Stimulated activated effector memory CD8-positive, alpha-beta T cell treated with anti-CD3 and anti-CD28 coated beads, Interleukin-12 subunit alpha, Interleukin-12 subunit beta, amount 100 ng/mL, for 72 hours (primary cell): ENCODE results near the gene ARAP2.
"Not testable (repeated sequence)": the region's sequence is repeated elsewhere in the genome, so short reads cannot be mapped to it uniquely, and the experiment has no call there.

Experiments used
- ATAC-seq: fragments of 150-1000 bp; cut with Tn5 transposase; 2 replicates; pipeline ENCODE4 v1.10.0; 2021
- DNase-seq, 2 donors: peaks; one replicate each; pipeline ENCODE4 v3.0.0; 2021 to 2022; ENCODE audit warnings: low spot score in 2 of 2
- H3K27ac Mint-ChIP-seq: one replicate; pipeline ENCODE4 v1.8.0; 2022; ENCODE audit warnings: mild to moderate bottlenecking, mixed read lengths
- H3K36me3 Mint-ChIP-seq: one replicate; pipeline ENCODE4 v1.8.0; 2022; ENCODE audit warnings: mild to moderate bottlenecking, mixed read lengths
- H3K4me1 Mint-ChIP-seq: one replicate; pipeline ENCODE4 v1.8.0; 2022; ENCODE audit warnings: mixed read lengths
- H3K4me3 Mint-ChIP-seq: one replicate; pipeline ENCODE4 v1.8.0; 2022; ENCODE audit warnings: mild to moderate bottlenecking, mixed read lengths
- H3K9me3 Mint-ChIP-seq: one replicate; pipeline ENCODE4 v1.8.0; 2022; ENCODE audit warnings: mixed read lengths

Gene ARAP2

GRCh38 chr4:36187723-36188333 lies 56.5 kb downstream of the ARAP2 start:
- no peak for ATAC-seq

GRCh38 chr4:36183665-36184393 lies 60.5 kb downstream of the ARAP2 start:
- H3K27ac Mint-ChIP-seq, result no peak overlapping the region
- no peaks in the 10 kb centered on the region for H3K9me3 Mint-ChIP-seq
- H3K4me1 Mint-ChIP-seq, result peaks cover 26% of the 10 kb centered on the region
- ATAC-seq (no peak), DNase-seq (no peak)
- H3K36me3 Mint-ChIP-seq, result peaks cover 92% of the 10 kb centered on the region
- H3K4me3 Mint-ChIP-seq, result no peak overlapping the region

More at GRCh38 chr4:36187723-36188333, 56.5 kb downstream of the ARAP2 start:
- H3K4me1 Mint-ChIP-seq, result peaks cover 38% of the 10 kb centered on the region
- no peak overlapping the region for H3K4me3 Mint-ChIP-seq
- H3K27ac Mint-ChIP-seq, result no peak overlapping the region
- peaks cover 66% of the 10 kb centered on the region for H3K36me3 Mint-ChIP-seq
- H3K9me3 Mint-ChIP-seq, result no peaks in the 10 kb centered on the region
- no peak for DNase-seq

GRCh38 chr4:36183232-36183631 lies 61.1 kb downstream of the ARAP2 start:
- Mint-ChIP-seq H3K9me3 (no peaks in the 10 kb centered on the region), H3K4me1 (peaks cover 25% of the 10 kb centered on the region), H3K4me3 (no peak overlapping the region), H3K27ac (no peak overlapping the region), H3K36me3 (peaks cover 95% of the 10 kb centered on the region)
- ATAC-seq, result no peak
- no peak for DNase-seq

GRCh38 chr4:36182315-36182714 lies 62.0 kb downstream of the ARAP2 start:
- H3K9me3 Mint-ChIP-seq, H3K4me3 Mint-ChIP-seq, ATAC-seq, DNase-seq: not testable (repeated sequence)
- peaks cover 23% of the 10 kb centered on the region for H3K4me1 Mint-ChIP-seq
- peak overlapping the region; percentile 65 for H3K27ac Mint-ChIP-seq
- peaks cover 95% of the 10 kb centered on the region for H3K36me3 Mint-ChIP-seq

GRCh38 chr4:36180206-36180605 lies 64.1 kb downstream of the ARAP2 start:
- Mint-ChIP-seq H3K4me1 (peaks cover 23% of the 10 kb centered on the region), H3K36me3 (peaks cover 89% of the 10 kb centered on the region), H3K4me3 (no peak overlapping the region), H3K9me3 (no peaks in the 10 kb centered on the region), H3K27ac (no peak overlapping the region)
- ATAC-seq (no peak), DNase-seq (no peak)

- H3K9me3 Mint-ChIP-seq, result no peaks in the 10 kb centered on the region
- ATAC-seq, result no peak
- peaks cover 28% of the 10 kb centered on the region for H3K4me1 Mint-ChIP-seq
- H3K36me3 Mint-ChIP-seq, result peaks cover 90% of the 10 kb centered on the region
- no peak overlapping the region for H3K4me3 Mint-ChIP-seq
- no peak for DNase-seq
- H3K27ac Mint-ChIP-seq, result no peak overlapping the region
Measured at GRCh38 chr4:36178484-36178883, 65.8 kb downstream of the ARAP2 start.

- ATAC-seq (no peak), DNase-seq (no peak)
- H3K4me3 Mint-ChIP-seq, result no peak overlapping the region
- peaks cover 27% of the 10 kb centered on the region for H3K4me1 Mint-ChIP-seq
- peaks cover 89% of the 10 kb centered on the region for H3K36me3 Mint-ChIP-seq
- H3K27ac Mint-ChIP-seq, result no peak overlapping the region
- no peaks in the 10 kb centered on the region for H3K9me3 Mint-ChIP-seq
Measured at GRCh38 chr4:36177946-36178345, 66.4 kb downstream of the ARAP2 start.

GRCh38 chr4:36174570-36174969 lies 69.7 kb downstream of the ARAP2 start:
- Mint-ChIP-seq H3K27ac (no peak overlapping the region), H3K4me1 (peaks cover 27% of the 10 kb centered on the region), H3K36me3 (peaks cover 71% of the 10 kb centered on the region)

GRCh38 chr4:36173905-36174304 lies 70.4 kb downstream of the ARAP2 start:
- Mint-ChIP-seq H3K9me3 (no peaks in the 10 kb centered on the region), H3K27ac (no peak overlapping the region), H3K4me3 (no peak overlapping the region), H3K36me3 (peaks cover 64% of the 10 kb centered on the region), H3K4me1 (peaks cover 30% of the 10 kb centered on the region)
- ATAC-seq (peak; percentile 75), DNase-seq (no peak)

More at GRCh38 chr4:36174570-36174969, 69.7 kb downstream of the ARAP2 start:
- DNase-seq (no peak), ATAC-seq (no peak)
- Mint-ChIP-seq H3K9me3 (no peaks in the 10 kb centered on the region), H3K4me3 (no peak overlapping the region)

- Mint-ChIP-seq H3K27ac (no peak overlapping the region), H3K36me3 (peaks cover 61% of the 10 kb centered on the region), H3K4me1 (peaks cover 37% of the 10 kb centered on the region), H3K9me3 (no peaks in the 10 kb centered on the region), H3K4me3 (no peak overlapping the region)
- no peak for DNase-seq
- ATAC-seq, result no peak
Measured at GRCh38 chr4:36172656-36173055, 71.7 kb downstream of the ARAP2 start.

GRCh38 chr4:36168127-36168878 lies 76.0 kb downstream of the ARAP2 start:
- ATAC-seq (no peak), DNase-seq (no peak)
- peak overlapping the region; percentile 36 for H3K27ac Mint-ChIP-seq
- no peaks in the 10 kb centered on the region for H3K9me3 Mint-ChIP-seq
- peaks cover 61% of the 10 kb centered on the region for H3K36me3 Mint-ChIP-seq
- H3K4me1 Mint-ChIP-seq, result peaks cover 47% of the 10 kb centered on the region
- H3K4me3 Mint-ChIP-seq, result no peak overlapping the region

- DNase-seq, result no peak
- ATAC-seq, result no peak
- H3K27ac Mint-ChIP-seq, result no peak overlapping the region
- H3K4me3 Mint-ChIP-seq, result no peak overlapping the region
- no peaks in the 10 kb centered on the region for H3K9me3 Mint-ChIP-seq
- H3K36me3 Mint-ChIP-seq, result peaks cover 77% of the 10 kb centered on the region
- peaks cover 55% of the 10 kb centered on the region for H3K4me1 Mint-ChIP-seq
Measured at GRCh38 chr4:36165631-36166005, 78.7 kb downstream of the ARAP2 start.

GRCh38 chr4:36164900-36165630 lies 79.2 kb downstream of the ARAP2 start:
- H3K4me1 Mint-ChIP-seq, result peaks cover 50% of the 10 kb centered on the region
- no peak overlapping the region for H3K4me3 Mint-ChIP-seq
- no peaks in the 10 kb centered on the region for H3K9me3 Mint-ChIP-seq
- DNase-seq, result no peak
- H3K36me3 Mint-ChIP-seq, result peaks cover 80% of the 10 kb centered on the region
- no peak for ATAC-seq
- no peak overlapping the region for H3K27ac Mint-ChIP-seq

GRCh38 chr4:36163198-36163597 lies 81.1 kb downstream of the ARAP2 start:
- peak overlapping the region; percentile 4 for H3K27ac Mint-ChIP-seq
- peaks cover 31% of the 10 kb centered on the region for H3K4me1 Mint-ChIP-seq
- no peak for DNase-seq
- peaks cover 94% of the 10 kb centered on the region for H3K36me3 Mint-ChIP-seq
- H3K4me3 Mint-ChIP-seq, result no peak overlapping the region
- peak; percentile 50 for ATAC-seq
- no peaks in the 10 kb centered on the region for H3K9me3 Mint-ChIP-seq

GRCh38 chr4:36159208-36159607 lies 85.1 kb downstream of the ARAP2 start:
- Mint-ChIP-seq H3K27ac (peak overlapping the region; percentile 18), H3K36me3 (peaks cover 100% of the 10 kb centered on the region)
- no peak for ATAC-seq

More at GRCh38 chr4:36159208-36159607, 85.1 kb downstream of the ARAP2 start:
- DNase-seq, result no peak
- no peak overlapping the region for H3K4me3 Mint-ChIP-seq
- peaks cover 26% of the 10 kb centered on the region for H3K4me1 Mint-ChIP-seq
- no peaks in the 10 kb centered on the region for H3K9me3 Mint-ChIP-seq
